NOMO-1 treated with DMSO at 0.1 percent for 48 hours (cell line): ENCODE data around the gene PKIB.

Source experiments
- DNase-seq: peaks from one replicate; lab custom pipeline; 2025; ENCODE audit not compliant: unreplicated experiment; lab: John Stamatoyannopoulos, UW

The PKIB gene

GRCh38 chr6:122665929-122666328 lies 55.7 kb downstream of the PKIB start:
- no peak for DNase-seq

- DNase-seq: no peak
These were observed 56.2 kb downstream of the PKIB start for GRCh38 chr6:122666418-122666817.

DNA sequence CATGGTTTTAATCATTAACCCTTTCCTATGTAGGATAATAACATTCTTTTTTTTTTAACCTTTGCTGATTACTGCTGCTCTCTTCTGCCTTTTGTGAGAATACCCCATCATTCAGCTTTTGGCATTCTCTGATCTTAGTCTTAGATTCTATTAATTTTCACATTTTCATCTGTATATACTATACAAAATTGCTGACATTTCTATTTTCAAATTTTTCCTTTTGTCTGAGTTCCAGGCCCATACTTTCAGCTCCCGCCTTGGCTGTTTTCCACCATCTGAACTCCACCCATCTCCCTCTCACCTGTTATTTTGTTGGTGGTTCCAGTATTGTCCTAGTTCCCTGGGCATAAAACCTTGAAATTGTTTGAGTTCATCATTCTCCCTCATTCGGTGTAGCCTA lies 59.2 kb downstream of the PKIB start:
- no peak for DNase-seq

- DNase-seq: no peak
These were observed 59.7 kb downstream of the PKIB start for GRCh38 chr6:122669868-122670267.

DNA sequence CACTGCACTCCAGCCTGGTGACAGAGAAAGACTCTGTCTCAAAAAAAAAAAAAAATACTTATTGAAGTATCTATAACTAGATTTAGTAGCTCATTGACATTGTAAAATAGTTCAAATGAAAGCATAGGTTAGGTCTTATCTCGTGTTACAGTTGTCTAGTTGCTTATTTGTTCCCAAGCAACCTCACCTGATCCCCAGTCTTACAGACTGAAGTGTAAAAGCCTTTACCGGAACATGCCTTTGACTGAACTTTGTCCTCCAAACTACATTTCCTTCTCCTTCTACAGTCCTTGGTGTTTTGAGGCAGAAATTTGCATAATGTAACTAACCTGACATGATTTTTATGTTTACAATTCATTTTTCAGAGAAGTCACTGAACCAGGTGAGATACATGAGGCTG lies 61.0 kb downstream of the PKIB start:
- DNase-seq: no peak

GRCh38 chr6:122673343-122673961 lies 63.2 kb downstream of the PKIB start:
- peak; percentile 83 for DNase-seq

DNA sequence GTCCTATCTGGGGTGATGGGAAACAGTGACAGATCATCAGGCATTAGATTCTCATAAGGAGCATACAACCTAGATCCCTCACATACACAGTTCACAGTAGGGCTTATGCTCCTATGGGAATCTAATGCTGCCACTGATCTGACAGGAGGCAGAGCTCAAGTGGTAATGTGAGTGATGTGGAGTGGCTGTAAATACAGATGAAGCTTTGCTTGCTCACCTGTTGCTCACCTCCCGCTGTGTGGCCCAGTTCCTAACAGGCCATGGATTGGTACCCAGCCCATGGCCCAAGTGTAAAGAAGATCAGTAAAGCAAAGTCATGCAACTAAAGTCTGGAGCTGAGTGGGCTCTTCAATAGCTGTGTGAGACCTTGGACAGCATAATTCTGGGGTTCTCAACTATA lies 65.9 kb downstream of the PKIB start:
- DNase-seq: no peak

DNA sequence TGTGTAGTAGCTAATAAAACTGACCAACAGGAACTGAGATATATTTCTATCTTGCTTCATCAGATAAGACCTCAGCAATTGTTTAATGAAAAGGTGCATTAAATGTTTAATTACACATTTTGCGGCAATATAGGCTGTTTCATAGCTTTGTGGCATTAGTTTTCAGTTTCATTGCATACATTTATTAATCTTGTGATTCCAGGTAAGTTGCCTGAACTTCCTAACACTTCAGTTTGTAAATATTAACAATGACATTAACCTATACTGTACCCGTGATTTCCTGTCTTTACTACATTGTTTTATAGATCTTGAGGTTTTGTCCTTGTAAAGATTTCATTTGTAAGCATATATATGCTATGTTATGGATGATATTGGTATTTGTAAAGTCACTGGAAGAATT lies 66.5 kb downstream of the PKIB start:
- no peak for DNase-seq

- DNase-seq: no peak
These were observed 67.2 kb downstream of the PKIB start for GRCh38 chr6:122677406-122677805.

DNA sequence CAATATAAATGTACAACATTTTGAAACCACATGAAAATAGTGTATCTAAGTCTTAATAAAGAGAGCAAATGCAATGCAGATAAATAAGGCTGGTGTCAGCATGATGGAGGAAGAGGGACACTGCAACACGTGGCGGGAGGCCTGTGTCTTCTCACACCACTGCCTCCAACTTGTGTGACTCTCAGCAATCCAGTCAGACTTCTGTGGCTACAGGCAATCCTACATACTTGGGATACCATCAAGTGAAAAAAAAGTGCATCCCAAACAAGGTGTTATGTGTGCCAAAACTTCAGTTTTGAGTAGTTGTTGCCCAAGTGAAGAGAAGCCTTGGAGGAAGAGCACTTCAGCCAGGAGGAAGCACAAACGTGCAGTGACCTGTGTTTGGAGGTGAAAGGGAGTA lies 68.6 kb downstream of the PKIB start:
- no peak for DNase-seq

DNA sequence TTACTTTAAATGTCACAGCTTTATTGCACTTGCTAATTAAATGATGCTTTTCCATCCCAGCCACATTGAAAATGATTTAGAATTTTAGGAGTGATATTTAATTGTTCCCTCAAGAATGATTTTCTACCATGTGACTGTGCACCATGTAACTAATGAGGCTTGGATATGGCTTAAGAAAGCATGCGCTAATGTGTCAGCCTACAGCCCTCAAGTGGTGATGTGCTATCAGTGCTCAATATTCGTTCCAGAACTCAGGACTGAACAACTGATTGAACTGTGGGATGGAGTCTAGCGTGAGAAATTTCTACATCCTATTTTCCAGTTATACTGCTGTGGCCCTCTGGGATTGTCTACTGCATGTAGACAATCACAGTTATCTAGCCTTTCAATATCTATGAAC lies 71.5 kb downstream of the PKIB start:
- DNase-seq: no peak

GRCh38 chr6:122683989-122684651 lies 73.9 kb downstream of the PKIB start:
- no peak for DNase-seq

- no peak for DNase-seq
These were observed 82.0 kb downstream of the PKIB start for GRCh38 chr6:122692175-122692598.

- no peak for DNase-seq
These were observed 82.8 kb downstream of the PKIB start for GRCh38 chr6:122692807-122693580.

GRCh38 chr6:122694075-122694474 lies 83.9 kb downstream of the PKIB start:
- DNase-seq: no peak

DNA sequence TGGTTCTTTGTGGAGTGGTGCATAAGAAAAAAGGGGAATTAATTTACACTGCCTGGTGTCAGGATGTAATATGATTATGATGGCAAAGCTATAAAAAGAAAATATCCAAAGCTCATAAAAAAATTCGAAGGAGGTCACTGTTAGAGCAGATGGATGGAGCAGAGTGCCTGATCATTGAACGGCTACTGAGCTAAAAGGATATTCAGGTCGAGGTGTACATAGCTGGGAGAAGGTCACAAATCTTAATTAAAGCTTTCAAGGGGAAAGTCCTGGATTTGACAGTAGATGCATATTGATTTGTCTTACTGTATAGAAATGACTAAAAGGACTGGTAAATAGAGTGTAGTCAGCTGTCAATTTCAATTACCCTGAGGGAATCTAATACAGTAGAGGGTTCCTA lies 84.4 kb downstream of the PKIB start:
- no peak for DNase-seq

GRCh38 chr6:122695188-122695587 lies 85.0 kb downstream of the PKIB start:
- DNase-seq: no peak

- DNase-seq: no peak
These were observed 85.9 kb downstream of the PKIB start for GRCh38 chr6:122696079-122696478.

DNA sequence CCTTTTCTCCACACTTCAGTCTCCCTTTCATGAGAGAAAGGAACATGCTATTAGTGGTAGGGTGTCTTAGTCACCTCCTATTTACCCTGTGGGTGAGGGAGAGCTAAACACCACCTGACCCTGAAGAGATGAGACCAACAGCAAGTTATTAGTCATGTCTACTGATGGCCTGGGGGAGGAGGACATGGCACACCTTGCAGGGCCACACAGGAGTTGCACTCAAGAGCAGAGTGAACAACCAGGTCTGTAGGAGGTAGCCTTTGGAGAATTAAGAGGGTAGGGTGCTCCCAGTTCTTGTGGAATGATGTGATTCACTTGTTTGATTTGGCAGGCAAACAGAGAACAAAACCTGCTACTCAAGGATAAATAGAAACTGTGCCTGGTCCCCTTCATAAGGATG lies 86.6 kb downstream of the PKIB start:
- DNase-seq: no peak

DNA sequence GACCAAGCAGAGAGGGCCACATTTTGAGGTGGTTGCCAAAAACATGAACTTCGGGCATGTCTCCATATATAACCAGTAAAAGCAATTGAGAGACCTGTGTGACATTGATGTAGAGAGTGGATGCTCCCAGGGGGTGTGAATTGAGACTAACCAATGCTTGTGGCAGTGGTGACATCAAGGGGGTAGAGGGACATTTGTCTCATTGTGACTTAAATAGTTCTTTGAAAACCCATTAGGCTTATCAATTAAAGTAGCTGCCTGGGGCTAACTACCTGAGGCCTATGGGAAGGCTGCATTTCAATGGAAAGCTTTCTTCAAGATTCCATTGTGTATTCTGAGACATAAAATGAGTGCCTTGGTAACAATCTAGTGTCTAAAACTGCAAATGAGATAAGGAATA lies 87.3 kb downstream of the PKIB start:
- no peak for DNase-seq

GRCh38 chr6:122701666-122702065 lies 91.5 kb downstream of the PKIB start:
- DNase-seq: no peak

DNA sequence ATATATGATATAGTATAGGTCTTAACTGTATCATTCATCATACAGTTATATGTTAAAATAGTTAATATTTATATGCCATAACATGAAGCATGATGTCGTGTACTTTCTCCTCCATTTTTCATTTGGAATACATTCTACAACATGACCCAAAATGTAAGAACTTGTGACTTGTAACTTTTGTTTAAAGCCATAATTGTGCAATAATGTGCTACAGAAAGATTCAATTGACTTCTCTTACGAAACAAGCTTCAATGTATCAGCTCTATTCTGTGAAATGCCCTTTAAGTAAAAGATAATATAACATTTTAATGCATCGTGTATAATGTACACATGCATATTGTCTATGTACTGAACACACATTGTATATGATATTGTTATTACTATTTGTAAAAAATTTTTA lies 92.6 kb downstream of the PKIB start:
- DNase-seq: peak; percentile 13
